Activated CD4-positive, alpha-beta T cell treated with anti-CD3 and anti-CD28 coated beads, Interleukin-2, Interleukin-6, amounts not matched to agents 100 ng/mL and 50 ng/mL, durations not matched to agents 16 hours and 8 hours (primary cell): ENCODE results near the gene TMEM17.

ENCODE experiments used
- DNase-seq: peaks from one replicate; pipeline ENCODE4 v3.0.0-alpha.2; 2020

Gene TMEM17

DNA sequence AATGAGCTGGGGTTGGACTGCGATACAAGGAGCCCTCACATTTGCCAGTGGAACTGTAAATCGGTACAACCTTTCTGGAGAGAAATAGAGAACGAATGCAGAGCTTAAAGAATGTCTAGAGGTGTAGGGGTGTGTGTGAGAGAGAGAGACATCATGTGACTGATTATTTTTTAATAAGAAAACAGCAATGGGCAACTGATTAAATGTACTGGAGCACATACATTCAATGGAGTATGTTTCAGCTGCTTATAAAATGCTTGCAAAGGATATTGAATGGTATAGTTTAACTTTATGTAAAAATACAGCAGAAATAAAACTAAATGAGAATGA, 391 bp upstream of the TMEM17 start:
- DNase-seq, result no peak

DNA sequence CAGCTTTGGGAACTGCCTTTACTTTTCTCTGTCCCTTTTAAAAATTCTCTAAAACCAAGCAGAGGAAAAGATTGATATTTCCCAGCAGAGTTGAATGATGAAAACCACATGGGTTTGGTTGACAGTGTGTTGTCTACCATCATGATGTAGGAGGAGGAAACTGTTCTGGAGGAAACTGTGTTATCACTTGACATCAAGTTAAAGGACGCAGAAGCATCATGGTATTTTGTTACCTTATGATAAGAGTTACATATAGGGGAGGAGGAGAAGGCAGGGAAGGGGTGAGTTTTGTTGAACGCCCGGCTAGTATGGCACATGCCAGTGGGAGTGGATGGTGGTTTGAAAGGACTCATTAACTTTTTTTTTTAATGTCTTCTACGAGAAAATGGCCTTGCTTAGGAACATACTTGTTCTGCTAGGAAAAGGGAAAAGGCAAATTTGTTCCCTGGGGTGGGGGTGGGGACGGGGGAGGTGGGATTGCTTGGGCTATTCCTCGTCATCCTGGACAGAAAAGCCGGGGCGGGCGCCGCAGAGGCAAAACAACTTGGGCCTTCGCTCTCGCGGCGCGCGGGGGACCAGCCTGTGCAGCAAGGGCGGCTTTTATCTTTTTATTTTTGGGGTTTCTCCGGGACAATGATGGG, 766 bp downstream of the TMEM17 start:
- DNase-seq, result no peak

DNA sequence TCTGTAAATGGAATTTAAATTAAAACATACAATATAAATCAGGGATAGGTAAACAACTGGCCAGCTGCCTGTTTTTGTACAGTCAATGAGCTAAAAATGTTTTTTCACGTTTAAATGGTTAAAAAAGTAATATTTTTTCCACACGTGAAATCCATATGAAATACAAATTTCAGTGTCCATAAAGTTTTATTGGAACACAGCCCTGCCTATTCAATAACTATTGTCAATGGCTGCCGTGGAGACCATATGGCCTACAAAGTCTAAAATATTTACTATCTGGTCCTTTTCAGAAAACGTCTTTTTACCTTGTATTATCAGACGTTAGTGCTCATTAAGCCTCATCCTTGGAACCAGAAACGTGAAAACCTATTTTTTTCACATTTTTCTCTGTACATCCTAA, 1.3 kb downstream of the TMEM17 start:
- DNase-seq, result no peak

DNA sequence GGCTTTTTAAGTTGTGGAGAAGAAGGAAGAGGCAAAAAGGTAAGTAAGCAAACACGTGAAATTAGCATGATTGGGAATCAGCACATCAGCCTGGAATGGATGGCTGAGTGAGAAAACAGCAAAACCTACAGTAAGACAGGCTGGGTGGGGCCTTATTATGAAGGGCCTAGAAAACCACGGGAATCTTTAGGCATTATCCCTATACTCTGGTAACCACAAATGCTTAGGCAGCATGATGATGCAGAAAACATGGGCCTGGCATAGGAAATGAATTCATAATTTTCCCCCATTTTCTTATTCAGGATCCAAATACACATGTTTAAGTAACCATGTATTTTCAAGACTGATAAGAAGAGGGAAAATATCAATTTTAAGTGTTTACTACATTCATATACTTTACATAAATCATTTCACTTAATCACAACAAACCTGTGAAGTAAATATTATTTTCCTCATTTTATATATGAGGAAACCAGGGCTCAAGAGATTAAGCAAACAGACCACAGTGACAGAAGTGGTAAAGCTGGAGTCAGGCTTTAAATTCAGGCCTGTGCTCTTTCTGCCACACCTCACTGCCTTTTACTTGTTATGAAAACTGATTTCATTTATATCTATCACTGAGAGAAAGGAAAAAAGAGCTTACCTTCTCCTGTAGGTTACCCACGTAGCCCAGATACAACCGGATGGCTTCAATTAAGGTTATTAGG, 4.0 kb downstream of the TMEM17 start:
- DNase-seq, result no peak

DNA sequence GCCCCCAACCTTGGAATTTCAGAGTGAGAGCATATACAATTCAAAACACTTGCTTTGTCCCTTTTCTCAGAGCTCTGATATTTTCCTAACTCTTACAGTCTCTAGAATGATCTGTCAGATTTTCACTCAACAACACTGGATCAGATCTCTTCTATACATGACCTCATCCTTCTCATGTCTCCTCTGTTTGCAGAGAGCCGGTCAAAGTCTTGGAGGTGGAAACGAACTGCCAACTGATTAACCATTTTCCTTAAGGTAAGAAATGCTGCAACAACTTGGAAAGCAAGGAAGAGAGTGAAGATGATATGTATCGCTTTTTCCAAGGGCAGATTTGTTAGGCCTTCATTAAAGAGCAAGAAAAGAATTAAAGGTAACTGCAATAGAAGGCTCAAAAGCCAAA, 4.9 kb downstream of the TMEM17 start:
- no peak for DNase-seq

DNA sequence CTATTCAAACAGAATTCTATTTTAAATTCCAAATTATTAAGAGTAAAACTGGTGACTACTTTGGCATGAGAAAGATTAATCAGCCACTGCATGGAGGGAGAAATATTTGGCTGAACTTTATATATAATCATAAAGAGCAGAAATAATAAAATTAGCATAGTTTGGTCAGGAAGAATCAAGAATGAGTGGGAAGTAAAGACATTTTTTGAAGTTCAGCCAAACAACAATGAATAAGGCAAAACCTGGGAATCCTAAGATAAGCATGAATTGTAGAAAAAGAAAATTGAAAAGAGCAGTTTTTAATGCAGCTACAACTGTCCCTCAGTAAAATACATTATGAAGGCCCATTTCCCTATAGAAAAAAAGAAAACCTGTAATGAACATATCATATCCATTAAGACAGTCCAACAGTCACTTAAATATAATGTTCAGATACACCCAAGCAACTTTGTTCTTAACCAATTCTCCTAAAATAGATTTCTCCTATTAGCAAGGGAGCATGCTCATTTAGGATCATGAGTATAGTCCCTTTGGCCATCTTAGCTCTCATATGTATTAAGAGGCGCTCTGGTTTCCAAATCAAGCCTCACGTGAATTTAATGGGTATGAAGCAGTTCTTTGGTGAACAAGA, 6.5 kb downstream of the TMEM17 start:
- no peak for DNase-seq

DNA sequence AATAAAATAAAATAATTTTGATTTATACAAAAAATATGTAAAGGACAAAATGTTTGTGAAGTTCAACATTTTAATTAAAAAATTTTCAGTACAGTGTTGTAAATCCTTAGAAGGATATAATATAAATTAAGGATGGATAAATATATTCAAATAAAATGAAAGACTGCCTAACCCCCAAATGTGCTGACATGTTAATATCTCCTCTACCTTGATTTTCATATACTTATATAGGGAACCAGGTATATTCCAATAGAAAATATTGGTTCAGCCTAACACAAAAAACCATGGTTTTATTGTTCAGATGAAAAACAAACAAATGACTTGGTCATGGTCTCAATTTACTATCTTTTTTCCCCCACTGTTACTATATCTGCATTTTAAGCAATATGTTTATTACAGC, 7.3 kb downstream of the TMEM17 start:
- no peak for DNase-seq

DNA sequence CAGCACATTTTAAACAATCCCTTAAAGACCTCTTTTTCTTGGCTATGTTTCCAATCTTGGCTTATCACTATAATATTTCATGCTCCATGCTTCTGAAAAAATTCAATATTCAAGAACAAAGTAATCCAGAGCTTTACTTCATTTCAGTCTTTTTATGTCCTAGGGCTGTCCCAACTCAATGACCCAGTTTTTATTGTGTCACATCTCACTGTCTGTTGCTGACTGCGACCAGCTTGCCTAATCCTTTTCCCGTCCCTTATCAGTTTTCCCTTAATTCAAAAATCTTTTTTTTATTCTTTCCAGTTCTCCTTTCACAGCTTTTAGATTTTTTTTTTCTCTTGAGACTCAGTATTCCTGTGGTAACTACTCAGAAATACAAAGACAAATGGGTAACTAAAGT, 10.2 kb downstream of the TMEM17 start:
- DNase-seq, result no peak

DNA sequence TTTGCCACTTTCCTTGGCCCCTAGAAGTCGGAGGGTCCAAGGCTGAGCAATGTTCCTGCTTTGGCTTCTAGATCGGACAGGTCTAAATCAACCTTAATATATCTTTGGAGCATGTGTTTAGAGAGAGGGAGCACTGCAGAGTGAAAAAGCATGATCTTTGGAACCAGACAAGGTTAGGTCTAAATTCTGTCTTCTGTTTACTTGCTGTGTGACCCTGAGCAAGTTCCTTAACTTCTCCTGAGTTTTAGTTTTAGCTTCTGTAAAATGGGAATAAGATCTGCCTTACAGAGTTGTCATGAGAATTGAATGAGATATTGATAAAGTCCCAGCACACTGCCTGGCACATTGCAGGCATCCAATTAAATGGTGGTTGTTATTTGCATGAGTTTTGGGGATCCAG, 13.9 kb downstream of the TMEM17 start:
- DNase-seq, result no peak

DNA sequence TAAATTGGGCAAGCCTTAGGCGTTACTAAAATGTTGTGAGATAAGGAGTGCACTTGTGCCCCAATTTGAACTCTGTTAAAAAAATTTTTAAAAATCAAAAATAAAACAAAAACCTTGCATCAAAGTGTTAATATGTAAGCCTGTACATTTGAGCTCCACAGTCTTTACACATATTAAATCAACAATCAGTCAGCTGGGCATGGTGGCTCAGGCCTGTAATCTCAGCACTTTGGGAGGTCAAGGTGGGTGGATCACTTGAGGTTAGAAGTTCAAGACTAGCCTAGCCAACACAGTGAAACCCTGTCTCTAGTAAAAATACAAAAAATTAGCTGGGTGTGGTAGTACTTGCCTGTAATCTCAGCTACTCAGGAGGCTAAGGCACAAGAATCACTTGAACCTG, 16.3 kb downstream of the TMEM17 start:
- no peak for DNase-seq

DNA sequence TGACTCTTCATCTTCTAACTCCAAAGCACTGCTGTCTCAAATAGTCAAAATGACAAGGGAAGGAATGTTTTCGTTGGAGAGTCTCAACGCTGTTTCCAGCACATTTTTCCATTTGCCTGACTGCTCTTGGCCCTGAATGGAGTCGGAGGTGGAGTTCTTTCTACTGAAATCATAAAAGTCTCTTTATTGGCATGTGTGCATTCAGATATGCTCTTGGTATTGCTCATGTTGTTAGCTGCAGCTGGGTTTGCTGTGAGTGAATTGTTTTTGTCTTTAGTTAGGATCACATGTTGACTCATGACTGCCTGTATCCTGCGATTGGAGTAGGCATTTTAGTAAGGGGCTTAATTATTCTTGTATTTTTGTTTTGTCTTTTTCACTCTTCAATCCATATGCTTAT, 16.8 kb downstream of the TMEM17 start:
- no peak for DNase-seq

DNA sequence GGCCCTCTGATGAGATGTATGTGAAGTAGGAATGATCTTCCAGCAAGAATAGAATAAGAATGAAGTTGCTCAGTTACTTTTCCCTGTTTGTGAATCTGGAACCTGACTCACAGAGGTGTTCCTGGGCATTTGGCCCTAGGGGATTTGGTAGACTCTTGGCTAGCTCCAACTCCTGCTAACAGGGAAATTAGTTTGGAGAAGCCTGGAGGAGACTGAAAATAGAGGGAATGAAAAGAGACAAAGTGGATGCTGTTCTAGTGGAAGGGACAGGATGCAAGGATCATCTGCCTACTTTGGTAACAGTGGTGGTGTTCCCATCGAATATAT, 19.6 kb downstream of the TMEM17 start:
- DNase-seq, result no peak

DNA sequence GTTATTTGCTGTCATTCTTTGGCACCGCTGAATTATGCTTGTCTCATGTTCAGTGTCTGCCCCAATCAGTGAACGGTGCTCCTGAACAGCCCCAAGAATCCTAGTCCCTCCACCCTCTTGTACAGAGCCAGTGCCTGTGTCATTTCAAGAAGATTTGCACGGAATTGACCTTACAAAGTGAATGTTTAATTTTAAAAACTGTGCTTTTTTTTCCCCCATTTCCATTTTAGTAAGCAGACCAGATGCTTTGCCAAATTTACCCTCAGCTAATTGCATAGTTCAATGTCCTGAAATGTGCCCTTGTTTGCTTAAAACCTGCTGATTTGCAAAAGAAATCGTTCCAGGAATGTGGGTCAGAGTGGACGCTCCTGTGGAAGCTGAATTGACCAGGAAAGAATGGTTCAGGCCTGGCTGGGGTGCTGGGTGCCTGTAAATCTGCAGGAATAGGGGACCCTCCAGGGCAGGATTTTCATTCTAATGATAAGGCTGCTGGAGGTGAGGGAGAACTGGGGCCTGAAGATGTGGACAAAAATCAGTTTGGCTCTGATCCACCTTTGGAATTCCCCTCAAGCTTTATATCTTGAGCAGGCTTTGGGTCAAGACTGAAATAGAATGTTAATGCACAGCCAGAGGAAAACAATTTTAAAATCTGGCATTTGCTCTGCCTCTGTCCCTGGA, 20.1 kb downstream of the TMEM17 start:
- DNase-seq, result no peak

DNA sequence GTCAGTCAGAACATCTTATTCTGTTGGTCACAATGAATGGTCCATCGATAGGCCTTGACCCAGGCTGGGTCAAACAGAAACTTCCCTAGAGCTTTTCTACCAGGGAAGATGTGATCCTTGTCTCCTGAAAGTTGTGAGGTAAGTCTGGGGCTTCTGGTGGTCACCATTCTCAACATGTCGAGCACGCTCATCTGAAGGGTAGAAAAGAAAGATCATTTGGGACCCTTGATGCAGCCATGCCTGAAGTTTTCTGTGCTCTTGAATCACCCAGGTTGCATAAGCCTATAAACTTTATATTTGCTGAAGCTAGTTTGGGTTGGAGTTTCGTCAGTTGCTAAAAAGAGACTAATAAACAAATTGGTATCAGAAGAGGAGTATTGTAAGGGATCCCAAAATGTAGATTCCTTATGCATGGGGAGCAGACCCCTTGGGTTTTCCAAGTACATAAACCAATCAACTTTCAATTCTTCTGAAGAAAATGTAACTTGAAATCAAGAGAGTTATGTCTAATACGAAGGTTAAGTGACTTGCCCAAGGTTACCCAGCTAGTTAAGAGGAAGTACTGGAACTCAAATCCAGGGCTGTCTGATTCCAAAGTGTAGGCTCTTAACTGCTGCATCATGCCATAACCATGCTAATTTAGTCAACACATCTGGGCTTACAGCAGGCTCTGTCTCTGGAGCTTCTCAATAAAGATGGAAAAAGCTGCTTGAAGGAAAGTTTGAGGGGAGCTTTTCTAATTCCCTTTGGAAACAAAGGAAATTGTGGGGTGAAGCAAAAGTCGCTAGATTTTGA, 23.2 kb downstream of the TMEM17 start:
- DNase-seq, result no peak

DNA sequence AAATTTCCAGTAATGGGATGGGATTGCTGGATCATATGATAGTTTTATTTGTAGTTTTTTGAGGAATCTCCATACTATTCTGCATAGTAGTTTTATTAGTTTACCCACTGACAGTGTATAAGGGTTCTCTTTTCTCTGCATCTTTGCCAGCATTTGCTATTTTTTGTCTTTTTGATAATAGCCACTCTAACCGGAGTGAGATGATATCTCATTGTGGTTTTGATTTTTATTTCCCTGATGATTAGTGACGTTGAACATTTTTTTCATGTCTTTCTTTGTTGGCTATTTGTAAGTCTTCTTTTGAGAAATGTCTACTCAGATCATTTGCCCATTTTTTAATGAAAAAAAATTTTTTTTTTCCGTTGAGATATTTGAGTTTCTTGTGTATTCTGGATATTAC, 26.1 kb downstream of the TMEM17 start:
- no peak for DNase-seq

DNA sequence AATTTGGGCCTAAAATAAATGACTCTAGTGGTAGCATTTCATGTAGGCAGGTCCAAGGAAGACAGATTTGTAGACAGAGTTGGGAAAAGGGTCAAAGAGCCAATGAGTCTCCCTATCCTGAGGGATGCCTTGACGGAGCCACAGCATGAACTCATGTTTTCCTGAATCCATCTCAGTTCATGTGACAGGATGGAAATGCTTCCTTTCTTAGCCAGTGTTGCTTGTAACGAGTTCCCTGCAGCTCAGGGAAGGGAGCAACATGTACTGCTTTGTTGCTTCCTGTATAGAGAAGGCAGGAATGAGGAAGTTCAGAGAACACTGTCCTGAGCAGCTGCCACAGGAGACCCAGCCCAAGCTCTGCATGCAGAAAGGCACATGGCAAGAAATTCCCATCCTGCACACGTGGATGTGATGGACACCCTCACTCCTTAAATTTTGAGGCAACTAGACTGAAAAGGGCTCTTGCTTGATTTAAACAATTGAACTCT, 27.9 kb downstream of the TMEM17 start:
- no peak for DNase-seq

DNA sequence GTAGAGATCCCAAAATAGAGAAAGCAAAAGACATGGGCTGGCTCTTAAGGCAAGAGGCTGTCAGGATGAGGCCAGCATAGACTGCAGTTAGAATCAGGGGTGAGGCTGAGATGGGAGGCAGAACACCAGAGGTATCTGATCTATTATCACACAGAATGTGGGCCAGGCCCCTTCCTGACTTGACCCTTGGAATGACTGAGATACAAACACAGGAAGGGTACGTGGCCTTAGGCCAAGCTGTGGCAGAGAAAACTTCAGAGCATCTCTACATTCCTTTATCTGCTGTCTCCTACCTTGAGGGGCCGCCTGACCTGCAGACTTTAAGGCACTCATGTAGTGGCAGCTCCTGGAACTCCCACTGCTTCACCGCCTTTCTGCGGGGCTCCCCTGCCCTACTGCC, 28.4 kb downstream of the TMEM17 start:
- no peak for DNase-seq

DNA sequence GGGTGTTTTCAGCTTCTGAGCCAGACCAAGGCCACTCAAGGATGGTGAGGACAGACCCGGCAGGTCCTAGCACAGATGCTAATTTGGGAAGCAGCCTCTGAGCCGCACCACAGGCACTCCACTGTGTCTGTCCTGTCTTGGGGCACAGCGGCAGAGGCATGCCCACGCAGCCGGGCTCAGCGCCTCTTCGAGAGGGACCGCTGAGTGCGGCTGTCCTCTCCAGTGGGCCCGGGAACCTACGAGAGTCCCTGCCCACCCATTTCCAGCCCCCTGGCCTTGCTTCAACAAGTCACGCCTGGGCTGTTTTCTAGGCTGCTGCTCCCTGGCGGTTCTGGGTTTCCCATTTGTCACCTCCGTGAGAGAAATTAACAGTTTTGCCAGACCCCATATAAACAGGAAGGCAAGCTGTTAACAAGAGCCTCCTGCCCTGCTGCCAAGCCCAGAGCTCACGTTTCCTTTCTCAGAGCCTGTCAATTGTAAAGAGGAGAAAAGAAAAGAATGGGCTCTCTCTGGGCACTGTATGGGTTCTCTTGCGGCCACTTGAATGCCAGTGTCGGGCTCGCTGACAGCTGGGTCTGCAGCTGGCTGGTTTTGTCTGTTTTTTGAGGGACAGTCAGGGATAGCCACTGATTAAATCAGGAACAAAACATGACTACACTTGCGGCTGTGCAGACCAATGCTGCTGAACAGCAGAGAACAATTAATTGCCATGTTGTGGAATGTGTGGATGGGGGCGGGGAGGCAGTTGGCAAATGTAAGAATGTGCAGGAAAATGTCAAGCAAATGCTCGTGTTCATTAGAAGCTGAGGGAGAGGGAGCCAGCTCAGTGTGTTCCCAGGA, 30.6 kb downstream of the TMEM17 start:
- DNase-seq, result no peak

DNA sequence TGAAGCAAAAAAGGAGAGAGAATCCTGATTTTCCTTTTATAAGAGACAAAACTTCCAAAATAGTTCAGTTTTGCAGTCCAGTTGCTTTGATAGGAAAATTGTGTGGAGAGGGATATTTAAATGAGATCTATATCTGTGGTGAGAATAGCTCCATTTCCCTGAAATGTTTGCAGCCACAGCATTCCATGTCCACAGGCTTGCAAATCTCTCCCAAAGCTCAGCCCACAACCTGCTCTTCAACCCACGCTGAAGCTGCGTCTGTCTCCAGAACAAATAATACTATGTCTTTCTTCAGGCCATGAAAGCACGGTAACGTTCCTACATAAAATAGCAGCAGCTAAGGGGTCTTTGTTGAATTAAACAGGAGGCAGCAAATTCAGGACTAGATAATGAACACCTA, 31.8 kb downstream of the TMEM17 start:
- DNase-seq, result no peak

DNA sequence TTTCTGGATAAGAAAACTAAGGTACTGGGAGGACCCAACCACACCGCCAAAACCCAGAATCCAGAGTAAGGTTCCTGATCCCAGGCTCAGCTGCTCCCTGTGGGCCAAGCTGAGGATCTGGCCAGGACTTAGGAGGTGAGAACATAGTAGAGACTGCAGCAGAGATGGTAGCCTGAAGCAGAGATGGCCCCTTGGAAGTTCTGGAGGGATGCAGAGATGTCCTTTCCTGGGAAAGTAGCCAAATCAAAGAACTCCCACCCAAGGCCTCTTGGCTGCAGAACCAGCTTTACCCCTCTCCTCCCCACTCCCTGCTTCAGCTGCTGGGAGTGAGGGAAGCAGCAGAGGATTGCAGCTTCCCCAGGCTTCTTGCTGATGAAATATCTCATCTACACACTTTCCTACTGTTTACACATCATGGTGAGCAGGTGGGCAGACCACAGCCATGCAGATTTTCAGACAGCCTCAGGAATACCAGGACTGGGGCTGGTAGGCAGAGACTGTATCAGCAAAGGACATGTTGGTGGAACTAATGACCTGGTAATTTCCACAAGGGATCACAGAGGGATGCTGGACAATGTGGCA, 32.7 kb downstream of the TMEM17 start:
- DNase-seq, result no peak

DNA sequence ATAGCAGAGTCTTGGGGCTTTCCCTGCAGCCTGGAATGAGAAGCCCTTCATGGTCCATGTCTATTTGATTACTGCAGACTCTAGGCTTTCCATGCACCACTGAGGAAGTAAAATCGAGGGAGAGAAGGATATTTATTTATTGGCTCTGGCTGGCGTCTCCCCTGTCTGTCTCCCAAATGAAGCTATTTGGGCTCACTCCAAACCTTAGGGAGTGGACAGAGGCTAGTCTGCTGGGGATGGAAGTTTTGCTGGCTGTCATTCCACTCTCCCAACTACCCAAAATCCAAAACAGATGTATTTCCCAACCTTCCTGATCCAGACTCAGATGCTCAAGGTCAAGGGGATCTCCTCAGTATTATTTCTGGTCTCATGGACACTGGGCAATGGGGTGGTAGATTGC, 33.7 kb downstream of the TMEM17 start:
- no peak for DNase-seq

DNA sequence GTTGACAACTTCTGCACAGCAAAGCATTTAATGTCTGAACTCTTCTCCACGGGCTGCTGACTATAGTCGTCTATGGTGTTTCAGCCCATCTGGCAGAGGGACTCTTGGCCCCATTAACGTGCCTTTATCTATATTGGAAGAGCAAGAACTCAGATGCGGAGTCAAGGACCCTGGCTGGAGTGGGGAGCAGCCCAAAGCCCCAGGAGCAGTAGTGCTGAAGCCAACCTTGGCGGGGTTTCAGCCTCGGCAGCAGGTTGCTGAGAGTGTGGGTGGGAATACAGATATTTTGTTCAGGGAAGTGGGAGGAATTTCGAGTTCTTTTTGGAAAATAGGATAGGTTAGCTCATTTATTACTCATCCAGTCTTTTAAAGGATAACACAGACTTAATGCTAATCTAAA, 34.2 kb downstream of the TMEM17 start:
- DNase-seq, result no peak
